Measurements from ENCODE around the gene BTN3A1.

GRCh38 chr6:26431258-26432172 is 29.4 kb downstream of the BTN3A1 start:
- TF ChIP-seq EZH2 (IDR thresholded peaks at IDR 0.05; ENCODE audit: low read depth, low read length, severe bottlenecking) (no peak), RFX5 (IDR thresholded peaks at IDR 0.05; ENCODE audit: borderline replicate concordance, low read depth, low read length) (no peak)

All from H1 (cell line).